Measurements from ENCODE around the gene ELAC1. TPM values are rescaled to one million over a fixed set of nuclear protein-coding genes. Genes with fewer than 3 reads are reported as not detected.
"Not testable (repeated sequence)": the region's sequence is repeated elsewhere in the genome, so short reads cannot be mapped to it uniquely, and the experiment has no call there.

ELAC1 gene
- total and polyA plus RNA-seq, 9 donors: 2.5 to 14.3 (median 6.4) TPM

GRCh38 chr18:50956116-50956515, 11.7 kb upstream of the ELAC1 start:
- 88 to 98% (median 97%) methylated on average over 3 of the region's 3 CpGs for WGBS, 3 donors
- TF ChIP-seq POLR2A (IDR thresholded peaks at IDR 0.05) (no peak), CTCF (IDR thresholded peaks at IDR 0.05) (no peak)
- intact Hi-C loops (cut with DNase I): no loop called here
- H3K27me3 ChIP-seq: no peaks in the 10 kb centered on the region
- H3K9me3 ChIP-seq: no peaks in the 10 kb centered on the region
- H3K4me1 ChIP-seq (ENCODE audit: insufficient read depth): no peaks in the 10 kb centered on the region
- no peak overlapping the region for H3K4me3 ChIP-seq
- no peaks in the 10 kb centered on the region for H3K36me3 ChIP-seq
- no peak overlapping the region for H3K27ac ChIP-seq
- DNase-seq: no peak

- intact Hi-C loops (cut with DNase I): loop anchor here in 1 of 4 donors (5.0 to 10.0 kb wide), 2 partner anchors 73 to 85 kb away; partner anchors contain the start of genes ME2 and SMAD4
- no peak overlapping the region for H3K27ac ChIP-seq
Measured at GRCh38 chr18:50961974-50962373, 5.9 kb upstream of the ELAC1 start.

GRCh38 chr18:50969448-50969847, 1.6 kb downstream of the ELAC1 start:
- Histone ChIP-seq H3K36me3 (no peaks in the 10 kb centered on the region), H3K27ac (no peak overlapping the region), H3K27me3 (no peaks in the 10 kb centered on the region), H3K9me3 (no peaks in the 10 kb centered on the region), H3K4me3 (no peak overlapping the region), H3K4me1 (ENCODE audit: insufficient read depth) (peaks cover 5% of the 10 kb centered on the region)
- intact Hi-C loops (cut with DNase I): loop anchor here in 1 of 4 donors (10.0 kb wide), 1 partner anchor 65 kb away; the partner anchor contains the start of gene SMAD4
- TF ChIP-seq POLR2A (IDR thresholded peaks at IDR 0.05) (no peak), CTCF (IDR thresholded peaks at IDR 0.05) (no peak), EP300 (IDR thresholded peaks at IDR 0.05) (no peak)
- DNase-seq: no peak
- 72 to 81% (median 78%) methylated on average over 5 of the region's 5 CpGs for WGBS, 3 donors

More at GRCh38 chr18:50961974-50962373, 5.9 kb upstream of the ELAC1 start:
- Histone ChIP-seq H3K4me1 (ENCODE audit: insufficient read depth) (no peaks in the 10 kb centered on the region), H3K9me3 (no peaks in the 10 kb centered on the region), H3K36me3 (no peaks in the 10 kb centered on the region), H3K27me3 (no peaks in the 10 kb centered on the region), H3K4me3 (no peak overlapping the region)
- no peak for TF ChIP-seq EP300 (IDR thresholded peaks at IDR 0.05)
- no peak for TF ChIP-seq CTCF (IDR thresholded peaks at IDR 0.05)
- TF ChIP-seq POLR2A (IDR thresholded peaks at IDR 0.05): no peak
- no peak for DNase-seq
- WGBS, 3 donors: 73 to 83% (median 79%) methylated on average over 1 of the region's 1 CpG

- no peak for DNase-seq
- Histone ChIP-seq H3K4me3 (no peak overlapping the region), H3K36me3 (no peaks in the 10 kb centered on the region), H3K9me3 (no peaks in the 10 kb centered on the region), H3K27ac (no peak overlapping the region), H3K4me1 (ENCODE audit: insufficient read depth) (peaks cover 5% of the 10 kb centered on the region), H3K27me3 (no peaks in the 10 kb centered on the region)
- intact Hi-C loops (cut with DNase I): no loop called here
- TF ChIP-seq CTCF (IDR thresholded peaks at IDR 0.05): no peak
- no peak for TF ChIP-seq EP300 (IDR thresholded peaks at IDR 0.05)
- WGBS, 3 donors: 54 to 68% (median 54%) methylated on average over 2 of the region's 2 CpGs
Measured at GRCh38 chr18:50970006-50970405, 2.2 kb downstream of the ELAC1 start.

- H3K9me3 ChIP-seq; intact Hi-C loops (cut with DNase I); H3K27ac ChIP-seq; H3K27me3 ChIP-seq; H3K4me3 ChIP-seq; DNase-seq; H3K36me3 ChIP-seq; H3K4me1 ChIP-seq (ENCODE audit: insufficient read depth): not testable (repeated sequence)
- 86 to 89% (median 89%) methylated on average over 5 of the region's 5 CpGs for WGBS, 3 donors
Measured at GRCh38 chr18:50972404-50972803, 4.6 kb downstream of the ELAC1 start.

Data from ovary (tissue), 9 donors.